Measurements from ENCODE around the gene ACTRT2. TPM values are rescaled to one million over a fixed set of nuclear protein-coding genes. Genes with fewer than 3 reads are reported as not detected.

Gene ACTRT2
- total and polyA plus RNA-seq, 5 donors = not detected

GRCh38 chr1:3014050-3014440 lies 7.2 kb upstream of the ACTRT2 start:
- DNase-seq = peak in 1 of 3 donors; percentile 2
- Histone ChIP-seq H3K9me3 (ENCODE audit: control insufficient read depth, low read length) (no peaks in the 10 kb centered on the region), H3K27me3 (ENCODE audit: control insufficient read depth, insufficient read depth) (no peaks in the 10 kb centered on the region), H3K4me3 (ENCODE audit: low read length) (no peak overlapping the region), H3K4me1 (ENCODE audit: control insufficient read depth, insufficient read depth, low read length) (no peaks in the 10 kb centered on the region), H3K27ac (ENCODE audit: low read length) (no peak overlapping the region)
- ATAC-seq = no peak
- intact Hi-C loops (cut with DNase I) = loop anchor here in 3 of 4 donors (5.0 kb wide), 4 partner anchors 268 to 413 kb away; no protein-coding TSS in a partner anchor
- WGBS = 63% methylated on average over 10 of the region's 10 CpGs

- Histone ChIP-seq H3K27ac (ENCODE audit: low read length) (no peak overlapping the region), H3K4me1 (ENCODE audit: control insufficient read depth, insufficient read depth, low read length) (no peaks in the 10 kb centered on the region), H3K9me3 (ENCODE audit: control insufficient read depth, low read length) (no peaks in the 10 kb centered on the region), H3K4me3 (ENCODE audit: low read length) (no peak overlapping the region), H3K27me3 (ENCODE audit: control insufficient read depth, insufficient read depth) (no peaks in the 10 kb centered on the region)
- DNase-seq = peak in 1 of 3 donors; percentile 4
- intact Hi-C loops (cut with DNase I) = loop anchor here in 3 of 4 donors (5.0 kb wide), 4 partner anchors 268 to 413 kb away; no protein-coding TSS in a partner anchor
- 66% methylated on average over 26 of the region's 26 CpGs for WGBS
- ATAC-seq = no peak
These were observed 6.6 kb upstream of the ACTRT2 start for GRCh38 chr1:3014443-3015268.

GRCh38 chr1:3015269-3015635 lies 6.0 kb upstream of the ACTRT2 start:
- H3K27ac ChIP-seq (ENCODE audit: low read length) = no peak overlapping the region
- DNase-seq (peak in 2 of 3 donors; percentile 7 to 34), ATAC-seq (no peak)
- no peaks in the 10 kb centered on the region for H3K4me1 ChIP-seq (ENCODE audit: control insufficient read depth, insufficient read depth, low read length)
- no peaks in the 10 kb centered on the region for H3K27me3 ChIP-seq (ENCODE audit: control insufficient read depth, insufficient read depth)
- intact Hi-C loops (cut with DNase I) = no loop called here
- WGBS = 77% methylated on average over 10 of the region's 10 CpGs
- H3K9me3 ChIP-seq (ENCODE audit: control insufficient read depth, low read length) = no peaks in the 10 kb centered on the region
- H3K4me3 ChIP-seq (ENCODE audit: low read length) = no peak overlapping the region

GRCh38 chr1:3015744-3016143 lies 5.5 kb upstream of the ACTRT2 start:
- no peak overlapping the region for H3K4me3 ChIP-seq (ENCODE audit: low read length)
- DNase-seq = no peak
- H3K9me3 ChIP-seq (ENCODE audit: control insufficient read depth, low read length) = no peaks in the 10 kb centered on the region
- no peaks in the 10 kb centered on the region for H3K27me3 ChIP-seq (ENCODE audit: control insufficient read depth, insufficient read depth)
- no peaks in the 10 kb centered on the region for H3K4me1 ChIP-seq (ENCODE audit: control insufficient read depth, insufficient read depth, low read length)
- H3K27ac ChIP-seq (ENCODE audit: low read length) = no peak overlapping the region
- 70% methylated on average over 5 of the region's 5 CpGs for WGBS
- intact Hi-C loops (cut with DNase I) = no loop called here
- ATAC-seq = no peak

GRCh38 chr1:3016641-3017439 lies 4.4 kb upstream of the ACTRT2 start:
- H3K4me3 ChIP-seq (ENCODE audit: low read length) = no peak overlapping the region
- no peak overlapping the region for H3K27ac ChIP-seq (ENCODE audit: low read length)
- no peak for ATAC-seq
- DNase-seq = peak in 1 of 3 donors; percentile 6
- no peaks in the 10 kb centered on the region for H3K27me3 ChIP-seq (ENCODE audit: control insufficient read depth, insufficient read depth)
- no peaks in the 10 kb centered on the region for H3K9me3 ChIP-seq (ENCODE audit: control insufficient read depth, low read length)
- intact Hi-C loops (cut with DNase I) = no loop called here
- 82% methylated on average over 22 of the region's 22 CpGs for WGBS
- H3K4me1 ChIP-seq (ENCODE audit: control insufficient read depth, insufficient read depth, low read length) = no peaks in the 10 kb centered on the region

GRCh38 chr1:3017440-3018050 lies 3.7 kb upstream of the ACTRT2 start:
- no peak for ATAC-seq
- Histone ChIP-seq H3K4me3 (ENCODE audit: low read length) (no peak overlapping the region), H3K9me3 (ENCODE audit: control insufficient read depth, low read length) (no peaks in the 10 kb centered on the region), H3K27ac (ENCODE audit: low read length) (no peak overlapping the region), H3K4me1 (ENCODE audit: control insufficient read depth, insufficient read depth, low read length) (no peaks in the 10 kb centered on the region), H3K27me3 (ENCODE audit: control insufficient read depth, insufficient read depth) (no peaks in the 10 kb centered on the region)
- no peak for DNase-seq
- intact Hi-C loops (cut with DNase I) = no loop called here
- 86% methylated on average over 17 of the region's 17 CpGs for WGBS

GRCh38 chr1:3018051-3018471 lies 3.2 kb upstream of the ACTRT2 start:
- no peaks in the 10 kb centered on the region for H3K27me3 ChIP-seq (ENCODE audit: control insufficient read depth, insufficient read depth)
- H3K4me3 ChIP-seq (ENCODE audit: low read length) = no peak overlapping the region
- WGBS = 91% methylated on average over 16 of the region's 16 CpGs
- intact Hi-C loops (cut with DNase I) = no loop called here
- no peak overlapping the region for H3K27ac ChIP-seq (ENCODE audit: low read length)
- H3K4me1 ChIP-seq (ENCODE audit: control insufficient read depth, insufficient read depth, low read length) = no peaks in the 10 kb centered on the region
- DNase-seq (peak in 1 of 3 donors; percentile 3), ATAC-seq (no peak)
- H3K9me3 ChIP-seq (ENCODE audit: control insufficient read depth, low read length) = no peaks in the 10 kb centered on the region

GRCh38 chr1:3018576-3018975 lies 2.7 kb upstream of the ACTRT2 start:
- Histone ChIP-seq H3K4me3 (ENCODE audit: low read length) (no peak overlapping the region), H3K9me3 (ENCODE audit: control insufficient read depth, low read length) (no peaks in the 10 kb centered on the region), H3K27me3 (ENCODE audit: control insufficient read depth, insufficient read depth) (no peaks in the 10 kb centered on the region), H3K27ac (ENCODE audit: low read length) (no peak overlapping the region), H3K4me1 (ENCODE audit: control insufficient read depth, insufficient read depth, low read length) (no peaks in the 10 kb centered on the region)
- DNase-seq = peak in 1 of 3 donors; percentile 5
- ATAC-seq = no peak
- intact Hi-C loops (cut with DNase I) = no loop called here
- 90% methylated on average over 16 of the region's 16 CpGs for WGBS

GRCh38 chr1:3019007-3019515 lies 2.2 kb upstream of the ACTRT2 start:
- Histone ChIP-seq H3K27me3 (ENCODE audit: control insufficient read depth, insufficient read depth) (no peaks in the 10 kb centered on the region), H3K27ac (ENCODE audit: low read length) (no peak overlapping the region), H3K4me1 (ENCODE audit: control insufficient read depth, insufficient read depth, low read length) (no peaks in the 10 kb centered on the region), H3K9me3 (ENCODE audit: control insufficient read depth, low read length) (no peaks in the 10 kb centered on the region), H3K4me3 (ENCODE audit: low read length) (no peak overlapping the region)
- intact Hi-C loops (cut with DNase I) = no loop called here
- peak in 2 of 3 donors; percentile 8 to 25 for DNase-seq
- 92% methylated on average over 11 of the region's 11 CpGs for WGBS
- no peak for ATAC-seq

GRCh38 chr1:3019516-3020051 lies 1.7 kb upstream of the ACTRT2 start:
- no peaks in the 10 kb centered on the region for H3K27me3 ChIP-seq (ENCODE audit: control insufficient read depth, insufficient read depth)
- intact Hi-C loops (cut with DNase I) = no loop called here
- H3K9me3 ChIP-seq (ENCODE audit: control insufficient read depth, low read length) = no peaks in the 10 kb centered on the region
- ATAC-seq = no peak
- no peak overlapping the region for H3K27ac ChIP-seq (ENCODE audit: low read length)
- H3K4me3 ChIP-seq (ENCODE audit: low read length) = no peak overlapping the region
- no peaks in the 10 kb centered on the region for H3K4me1 ChIP-seq (ENCODE audit: control insufficient read depth, insufficient read depth, low read length)
- WGBS = 89% methylated on average over 24 of the region's 24 CpGs
- peak in 1 of 3 donors; percentile 3 for DNase-seq

Data from right cardiac atrium (tissue), 5 donors.